ENCODE data around the gene NDST1. TPM values are rescaled to one million over a fixed set of nuclear protein-coding genes. Genes with fewer than 3 reads are reported as not detected.
A peak's percentile ranks its signal among the peaks of the same experiment; 100 is the strongest.

Gene NDST1
- polyA plus RNA-seq, 2 of the 4 experiments (the other 2 are of a cell fraction) = 24.4 to 50.8 TPM

DNA sequence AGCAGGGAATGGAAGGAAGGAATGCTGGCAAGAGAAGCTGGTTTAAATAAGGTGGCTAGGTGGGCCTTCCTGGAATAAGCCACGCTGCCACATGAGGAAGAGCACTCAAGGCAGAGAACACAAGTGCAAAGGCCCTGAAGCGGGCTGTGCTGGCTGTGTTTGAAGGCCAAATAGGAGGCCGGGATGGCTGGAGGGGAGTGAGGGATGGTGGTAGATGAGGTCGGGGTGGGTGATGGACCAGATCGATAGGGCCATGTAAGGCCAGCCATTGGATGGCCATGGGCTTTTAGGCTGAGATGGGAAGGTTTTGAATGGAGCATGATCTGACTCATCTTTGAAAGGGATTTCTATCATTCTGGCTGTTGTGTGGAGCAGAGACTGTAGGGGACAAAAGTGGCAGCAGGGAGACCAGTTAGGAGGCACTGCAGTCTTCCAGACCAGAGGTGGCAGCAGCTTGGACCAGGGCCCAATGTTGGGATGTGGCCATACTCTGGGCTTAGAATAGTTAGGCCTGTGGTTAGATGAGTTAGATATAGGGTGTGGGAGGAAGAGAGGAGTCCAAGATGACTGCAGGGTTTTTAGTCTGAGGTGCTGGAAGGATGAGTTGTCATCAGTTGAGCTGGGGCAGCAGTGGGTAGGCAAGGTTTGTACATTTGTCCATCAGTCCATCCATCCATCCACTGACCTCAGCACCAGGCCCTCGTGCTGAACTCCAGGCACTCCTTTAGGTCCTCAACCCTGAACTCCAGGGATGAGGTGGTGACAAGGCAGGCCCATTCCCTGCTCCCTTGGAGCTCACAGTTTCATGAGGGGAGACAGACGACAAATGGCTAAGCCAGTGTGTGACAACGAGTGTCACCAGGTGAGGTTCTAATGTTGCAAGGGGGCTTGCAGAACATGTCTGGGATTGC, 30.3 kb downstream of the NDST1 start:
- H3K4me1 ChIP-seq = peaks cover 25% of the 10 kb centered on the region
- DNase-seq (ENCODE audit: low read depth in 1 of 2, low spot score in 1 of 2) (no peak), ATAC-seq (peak; percentile 39 to 45; a peak in 3 of 6 replicates), FAIRE-seq (no peak)
- no peak overlapping the region for H3K4me2 ChIP-seq
- POLR2A ChIA-PET = no interaction called here
- TF ChIP-seq CEBPB (IDR thresholded peaks at IDR 0.05) = no peak
- TF ChIP-seq, protein P1, sequence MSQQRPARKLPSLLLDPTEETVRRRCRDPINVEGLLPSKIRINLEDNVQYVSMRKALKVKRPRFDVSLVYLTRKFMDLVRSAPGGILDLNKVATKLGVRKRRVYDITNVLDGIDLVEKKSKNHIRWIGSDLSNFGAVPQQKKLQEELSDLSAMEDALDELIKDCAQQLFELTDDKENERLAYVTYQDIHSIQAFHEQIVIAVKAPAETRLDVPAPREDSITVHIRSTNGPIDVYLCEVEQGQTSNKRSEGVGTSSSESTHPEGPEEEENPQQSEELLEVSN (IDR thresholded peaks at IDR 0.05; ENCODE audit: borderline replicate concordance, low read depth) = no peak
- TF ChIP-seq, protein P2, sequence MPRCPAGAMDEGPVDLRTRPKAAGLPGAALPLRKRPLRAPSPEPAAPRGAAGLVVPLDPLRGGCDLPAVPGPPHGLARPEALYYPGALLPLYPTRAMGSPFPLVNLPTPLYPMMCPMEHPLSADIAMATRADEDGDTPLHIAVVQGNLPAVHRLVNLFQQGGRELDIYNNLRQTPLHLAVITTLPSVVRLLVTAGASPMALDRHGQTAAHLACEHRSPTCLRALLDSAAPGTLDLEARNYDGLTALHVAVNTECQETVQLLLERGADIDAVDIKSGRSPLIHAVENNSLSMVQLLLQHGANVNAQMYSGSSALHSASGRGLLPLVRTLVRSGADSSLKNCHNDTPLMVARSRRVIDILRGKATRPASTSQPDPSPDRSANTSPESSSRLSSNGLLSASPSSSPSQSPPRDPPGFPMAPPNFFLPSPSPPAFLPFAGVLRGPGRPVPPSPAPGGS (IDR thresholded peaks at IDR 0.05) = no peak
- no peak for TF ChIP-seq MYC (IDR thresholded peaks at IDR 0.05; ENCODE audit: borderline replicate concordance, low read length)
- TF ChIP-seq HDAC2 (IDR thresholded peaks at IDR 0.05) = no peak
- TF ChIP-seq CBX2 (IDR thresholded peaks at IDR 0.05; ENCODE audit: borderline replicate concordance, low read depth) = no peak
- CTCF ChIA-PET = interaction anchor here (0.8 to 18.8 kb wide), 6 partner anchors 14 to 263 kb away, joined by 3 to 180 read pairs (median 10); no protein-coding TSS in a partner anchor
- 91% methylated on average over 8 of the region's 8 CpGs for WGBS (ENCODE audit: missing lambda C conversion rate)
- no peak overlapping the region for H3K27ac ChIP-seq
- no peak overlapping the region for H3K4me3 ChIP-seq
- no peaks in the 10 kb centered on the region for H3K9me3 ChIP-seq

DNA sequence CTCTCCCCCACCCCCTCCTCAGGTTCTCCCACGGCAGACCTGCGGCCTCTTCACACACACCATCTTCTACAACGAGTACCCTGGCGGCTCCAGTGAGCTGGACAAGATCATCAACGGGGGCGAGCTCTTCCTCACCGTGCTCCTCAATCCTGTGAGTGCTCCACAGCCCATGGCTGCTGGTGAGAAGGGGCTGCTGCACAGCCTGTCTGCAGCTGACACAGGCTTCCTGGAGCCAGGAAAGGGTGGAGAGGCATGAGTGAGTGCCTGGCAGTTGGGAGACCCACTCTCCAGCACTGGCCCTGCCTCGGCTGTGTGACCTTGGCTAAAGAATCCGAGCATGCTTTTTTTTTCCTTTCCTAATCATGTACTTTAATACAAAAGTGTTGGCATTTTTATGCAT, 31.3 kb downstream of the NDST1 start:
- no peaks in the 10 kb centered on the region for H3K9me3 ChIP-seq
- ChIA-PET POLR2A (interaction anchor here (0.6 kb wide), 1 partner anchor 66 kb away, joined by 3 read pairs; no protein-coding TSS in a partner anchor), CTCF (interaction anchor here (0.8 to 18.8 kb wide), 7 partner anchors 9 to 262 kb away, joined by 3 to 180 read pairs (median 6); no protein-coding TSS in a partner anchor)
- TF ChIP-seq POLR2A (IDR thresholded peaks at IDR 0.05; ENCODE audit: low read length) (no peak), JUN (IDR thresholded peaks at IDR 0.05) (no peak), NPAS2 (CRISPR knock-in tag; IDR thresholded peaks at IDR 0.05; ENCODE audit: borderline replicate concordance) (no peak), SREBF2 (IDR thresholded peaks at IDR 0.05) (no peak), ZC3H11A (IDR thresholded peaks at IDR 0.05) (no peak), RFX5 (IDR thresholded peaks at IDR 0.05) (no peak), MYC (IDR thresholded peaks at IDR 0.05; ENCODE audit: borderline replicate concordance, low read length) (no peak), POLR2AphosphoS2 (conservative IDR thresholded peaks at IDR 0.05; ENCODE audit: low read length) (no peak), HEYL (CRISPR knock-in tag; IDR thresholded peaks at IDR 0.05) (no peak), CBX2 (IDR thresholded peaks at IDR 0.05; ENCODE audit: borderline replicate concordance, low read depth) (no peak), FOXS1 (CRISPR knock-in tag; IDR thresholded peaks at IDR 0.05) (no peak), NR3C1 (IDR thresholded peaks at IDR 0.05) (no peak)
- TF ChIP-seq, protein P2 (IDR thresholded peaks at IDR 0.05) = no peak
- TF ChIP-seq, protein P3, sequence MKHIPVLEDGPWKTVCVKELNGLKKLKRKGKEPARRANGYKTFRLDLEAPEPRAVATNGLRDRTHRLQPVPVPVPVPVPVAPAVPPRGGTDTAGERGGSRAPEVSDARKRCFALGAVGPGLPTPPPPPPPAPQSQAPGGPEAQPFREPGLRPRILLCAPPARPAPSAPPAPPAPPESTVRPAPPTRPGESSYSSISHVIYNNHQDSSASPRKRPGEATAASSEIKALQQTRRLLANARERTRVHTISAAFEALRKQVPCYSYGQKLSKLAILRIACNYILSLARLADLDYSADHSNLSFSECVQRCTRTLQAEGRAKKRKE (CRISPR knock-in tag; IDR thresholded peaks at IDR 0.05; ENCODE audit: low read depth) = no peak
- TF ChIP-seq, protein P1 (IDR thresholded peaks at IDR 0.05; ENCODE audit: borderline replicate concordance, low read depth) = no peak
- ATAC-seq (no peak), DNase-seq (ENCODE audit: low read depth in 1 of 2, low spot score in 1 of 2) (no peak), FAIRE-seq (no peak)
- no peak overlapping the region for H3K27ac ChIP-seq
- no peak overlapping the region for H3K4me2 ChIP-seq
- H3K4me3 ChIP-seq = no peak overlapping the region
- WGBS (ENCODE audit: missing lambda C conversion rate) = 91% methylated on average over 8 of the region's 9 CpGs
- H3K4me1 ChIP-seq = peaks cover 25% of the 10 kb centered on the region
